Esophagus muscularis mucosa (tissue), 2 donors: ENCODE data around the gene USF1.

Source experiments
- EP300 ChIP-seq: sonication (generic); formaldehyde crosslinking; IDR thresholded peaks from one replicate; pipeline ENCODE4 v1.6.1; 2017; ENCODE audit warnings: antibody characterized with exemption
- POLR2A ChIP-seq: fragments of 450-650 bp; IDR thresholded peaks from one replicate; pipeline ENCODE4 v1.6.1; 2017; ENCODE audit warnings: antibody characterized with exemption, moderate library complexity, mild to moderate bottlenecking, low read depth

- TF ChIP-seq EP300 (no peak), POLR2A (no peak)
Observed at GRCh38 chr1:161082483-161082882, 36.7 kb upstream of the USF1 start.
